IMR-90 (cell line): ENCODE results near the gene SINHCAF.

Experiments
- BHLHE40 ChIP-seq: fragments of 150-350 bp; IDR thresholded peaks from 2 replicates; pipeline ENCODE4 v1.6.1; 2016; ENCODE audit warnings: mild to moderate bottlenecking, low read depth, low read length
- CEBPB ChIP-seq: IDR thresholded peaks from 2 replicates; pipeline ENCODE4 v1.6.1; 2012; ENCODE audit warnings: low read depth, low read length, improper control_type of control experiment
- FOS ChIP-seq: fragments of 150-350 bp; IDR thresholded peaks from 2 replicates; pipeline ENCODE4 v1.6.1; 2016; ENCODE audit warnings: low read depth, low read length
- MAFK ChIP-seq: IDR thresholded peaks from 2 replicates; pipeline ENCODE4 v1.6.1; 2012; ENCODE audit warnings: low read depth, low read length, improper control_type of control experiment
- MAZ ChIP-seq: IDR thresholded peaks from 2 replicates; pipeline ENCODE4 v1.6.1; 2012; ENCODE audit warnings: low read depth, mild to moderate bottlenecking, low read length, improper control_type of control experiment, moderate library complexity, borderline replicate concordance
- MXI1 ChIP-seq: IDR thresholded peaks from 2 replicates; pipeline ENCODE4 v1.6.1; 2012; ENCODE audit warnings: low read depth, mild to moderate bottlenecking, low read length, moderate library complexity, borderline replicate concordance
- POLR2A ChIP-seq: IDR thresholded peaks from 2 replicates; pipeline ENCODE4 v1.6.1; 2012; ENCODE audit warnings: mild to moderate bottlenecking, low read depth, low read length
- RAD21 ChIP-seq: IDR thresholded peaks from 2 replicates; pipeline ENCODE4 v1.6.1; 2012; ENCODE audit warnings: low read length, improper control_type of control experiment
- RFX5 ChIP-seq: IDR thresholded peaks from 2 replicates; pipeline ENCODE4 v1.8.0; 2012; ENCODE audit warnings: low read depth, mild to moderate bottlenecking, low read length, moderate library complexity
- SMC3 ChIP-seq: fragments of 150-350 bp; IDR thresholded peaks from 2 replicates; pipeline ENCODE4 v1.6.1; 2016; ENCODE audit warnings: low read depth, mild to moderate bottlenecking, antibody characterized with exemption, low read length, moderate library complexity
- TF ChIP-seq, protein P1 (sequence below): conservative IDR thresholded peaks from 2 replicates; pipeline ENCODE4 v1.5.1; 2012; ENCODE audit warnings: mild to moderate bottlenecking, low read depth, low read length, improper control_type of control experiment
- TF ChIP-seq, protein P2 (sequence below): fragments of 150-350 bp; IDR thresholded peaks from 2 replicates; pipeline ENCODE4 v1.6.1; 2016; ENCODE audit warnings: low read depth, mild to moderate bottlenecking, low read length, moderate library complexity, borderline replicate concordance
- TF ChIP-seq, protein P3 (sequence below): fragments of 150-350 bp; IDR thresholded peaks from 2 replicates; pipeline ENCODE4 v1.6.1; 2017; ENCODE audit warnings: mild to moderate bottlenecking, antibody characterized with exemption, low read length, low read depth

DNA sequence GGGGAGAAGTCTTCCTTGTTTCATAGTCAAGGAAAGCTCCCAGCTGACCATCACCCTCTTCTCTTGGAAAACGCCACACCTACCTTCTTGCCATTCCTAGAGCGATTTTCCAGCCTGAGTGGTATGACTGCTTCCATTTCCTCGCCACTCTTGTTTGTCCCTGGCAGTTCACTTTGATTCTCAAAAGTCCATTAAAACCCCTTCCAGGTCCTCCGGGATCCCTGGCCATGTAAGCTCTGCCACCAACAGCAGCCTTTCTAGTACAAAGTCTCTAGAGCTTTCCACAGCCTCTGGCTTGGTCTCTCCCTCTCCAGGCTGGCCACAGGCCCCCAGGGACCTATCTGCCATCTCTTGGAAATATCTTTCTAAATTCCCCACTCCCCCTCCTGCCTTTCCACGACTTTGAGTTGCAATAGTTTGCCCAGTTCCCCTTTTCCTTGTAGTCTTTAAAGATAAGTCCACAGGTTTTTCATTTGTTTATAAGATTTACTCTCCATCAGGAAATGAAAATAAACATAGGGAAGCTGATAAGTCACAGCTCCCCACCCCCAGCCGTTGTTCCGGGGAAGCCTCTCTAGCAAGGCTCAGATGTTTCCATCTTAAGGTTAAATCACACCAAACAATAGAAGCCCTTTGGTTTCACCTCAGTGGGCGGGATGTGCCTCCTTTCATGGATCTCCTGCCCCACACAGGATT lies 42.9 kb upstream of the SINHCAF start:
- TF ChIP-seq, protein P1, sequence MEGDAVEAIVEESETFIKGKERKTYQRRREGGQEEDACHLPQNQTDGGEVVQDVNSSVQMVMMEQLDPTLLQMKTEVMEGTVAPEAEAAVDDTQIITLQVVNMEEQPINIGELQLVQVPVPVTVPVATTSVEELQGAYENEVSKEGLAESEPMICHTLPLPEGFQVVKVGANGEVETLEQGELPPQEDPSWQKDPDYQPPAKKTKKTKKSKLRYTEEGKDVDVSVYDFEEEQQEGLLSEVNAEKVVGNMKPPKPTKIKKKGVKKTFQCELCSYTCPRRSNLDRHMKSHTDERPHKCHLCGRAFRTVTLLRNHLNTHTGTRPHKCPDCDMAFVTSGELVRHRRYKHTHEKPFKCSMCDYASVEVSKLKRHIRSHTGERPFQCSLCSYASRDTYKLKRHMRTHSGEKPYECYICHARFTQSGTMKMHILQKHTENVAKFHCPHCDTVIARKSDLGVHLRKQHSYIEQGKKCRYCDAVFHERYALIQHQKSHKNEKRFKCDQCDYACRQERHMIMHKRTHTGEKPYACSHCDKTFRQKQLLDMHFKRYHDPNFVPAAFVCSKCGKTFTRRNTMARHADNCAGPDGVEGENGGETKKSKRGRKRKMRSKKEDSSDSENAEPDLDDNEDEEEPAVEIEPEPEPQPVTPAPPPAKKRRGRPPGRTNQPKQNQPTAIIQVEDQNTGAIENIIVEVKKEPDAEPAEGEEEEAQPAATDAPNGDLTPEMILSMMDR, result no peak
- TF ChIP-seq, protein P2, sequence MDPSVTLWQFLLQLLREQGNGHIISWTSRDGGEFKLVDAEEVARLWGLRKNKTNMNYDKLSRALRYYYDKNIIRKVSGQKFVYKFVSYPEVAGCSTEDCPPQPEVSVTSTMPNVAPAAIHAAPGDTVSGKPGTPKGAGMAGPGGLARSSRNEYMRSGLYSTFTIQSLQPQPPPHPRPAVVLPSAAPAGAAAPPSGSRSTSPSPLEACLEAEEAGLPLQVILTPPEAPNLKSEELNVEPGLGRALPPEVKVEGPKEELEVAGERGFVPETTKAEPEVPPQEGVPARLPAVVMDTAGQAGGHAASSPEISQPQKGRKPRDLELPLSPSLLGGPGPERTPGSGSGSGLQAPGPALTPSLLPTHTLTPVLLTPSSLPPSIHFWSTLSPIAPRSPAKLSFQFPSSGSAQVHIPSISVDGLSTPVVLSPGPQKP, result no peak
- no peak for TF ChIP-seq MXI1
- TF ChIP-seq CEBPB, result no peak
- TF ChIP-seq MAFK, result no peak
- TF ChIP-seq SMC3, result no peak
- TF ChIP-seq MAZ, result no peak
- no peak for TF ChIP-seq POLR2A
- no peak for TF ChIP-seq RFX5
- TF ChIP-seq BHLHE40, result no peak
- no peak for TF ChIP-seq RAD21
- TF ChIP-seq FOS, result no peak
- TF ChIP-seq, protein P3, sequence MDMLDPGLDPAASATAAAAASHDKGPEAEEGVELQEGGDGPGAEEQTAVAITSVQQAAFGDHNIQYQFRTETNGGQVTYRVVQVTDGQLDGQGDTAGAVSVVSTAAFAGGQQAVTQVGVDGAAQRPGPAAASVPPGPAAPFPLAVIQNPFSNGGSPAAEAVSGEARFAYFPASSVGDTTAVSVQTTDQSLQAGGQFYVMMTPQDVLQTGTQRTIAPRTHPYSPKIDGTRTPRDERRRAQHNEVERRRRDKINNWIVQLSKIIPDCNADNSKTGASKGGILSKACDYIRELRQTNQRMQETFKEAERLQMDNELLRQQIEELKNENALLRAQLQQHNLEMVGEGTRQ, result no peak
